SKM-1 (cell line): ENCODE results near the gene ZNF276.

Experiments used
- DNase-seq: peaks from one replicate; lab custom pipeline; 2025; ENCODE audit not compliant: unreplicated experiment; lab: John Stamatoyannopoulos, UW

Gene ZNF276

GRCh38 chr16:89711601-89712273 lies 9.6 kb upstream of the ZNF276 start:
- peak; percentile 16 for DNase-seq

- no peak for DNase-seq
These were observed 9.0 kb upstream of the ZNF276 start for GRCh38 chr16:89712274-89712781.

GRCh38 chr16:89716493-89716892 lies 4.8 kb upstream of the ZNF276 start:
- no peak for DNase-seq

GRCh38 chr16:89716916-89717687 lies 4.2 kb upstream of the ZNF276 start:
- no peak for DNase-seq

GRCh38 chr16:89717688-89718505 lies 3.4 kb upstream of the ZNF276 start:
- no peak for DNase-seq

GRCh38 chr16:89720551-89720812 lies 855 bp upstream of the ZNF276 start:
- no peak for DNase-seq

- DNase-seq = peak; percentile 35
These were observed 432 bp downstream of the ZNF276 start for GRCh38 chr16:89721546-89722391.

GRCh38 chr16:89722392-89723278 lies 1.3 kb downstream of the ZNF276 start:
- no peak for DNase-seq

GRCh38 chr16:89723279-89724250 lies 2.2 kb downstream of the ZNF276 start:
- DNase-seq = no peak

GRCh38 chr16:89727406-89728120 lies 6.2 kb downstream of the ZNF276 start:
- no peak for DNase-seq

GRCh38 chr16:89729293-89729692 lies 8.0 kb downstream of the ZNF276 start:
- DNase-seq = no peak

GRCh38 chr16:89729863-89730593 lies 8.7 kb downstream of the ZNF276 start:
- no peak for DNase-seq

GRCh38 chr16:89730610-89731234 lies 9.4 kb downstream of the ZNF276 start:
- DNase-seq = no peak

GRCh38 chr16:89732142-89732917 lies 11.0 kb downstream of the ZNF276 start:
- no peak for DNase-seq

- no peak for DNase-seq
These were observed 11.5 kb downstream of the ZNF276 start for GRCh38 chr16:89732918-89733242.

- no peak for DNase-seq
These were observed 12.0 kb downstream of the ZNF276 start for GRCh38 chr16:89733322-89733721.
